OCI-LY7 (cell line): ENCODE measurements around the gene DHX34. TPM values are rescaled to one million over a fixed set of nuclear protein-coding genes. Genes with fewer than 3 reads are reported as not detected.

ENCODE experiments used
- BruUV-seq: library from RNA; stranded (reverse); fragments of 400-500 nt; replicated peaks from 2 replicates; lab custom pipeline; 2021; lab: Mats Ljungman, UMichigan
- CTCF ChIA-PET: fragments of 300-600 bp; sonication (Branson Sonifier 250); formaldehyde crosslinking; loops from one replicate; lab custom pipeline; 2022; ENCODE audit warnings: antibody characterized with exemption; ENCODE audit not compliant: unreplicated experiment; lab: Charles Lee
- POLR2A ChIA-PET: fragments of 300-600 bp; sonication (Branson Sonifier 250); formaldehyde crosslinking; loops from one replicate; lab custom pipeline; 2022; ENCODE audit warnings: antibody characterized with exemption; lab: Charles Lee
- DNase-seq: peaks from one replicate; pipeline ENCODE4 v3.0.0-alpha.2; 2015; ENCODE audit warnings: low spot score
- H2AFZ ChIP-seq: fragments of 200-600 bp; sonication (generic), shearing (Covaris generic); 2 replicates; pipeline ENCODE4 v1.6.1; 2014; ENCODE audit warnings: mild to moderate bottlenecking, antibody characterized with exemption, low read length, moderate library complexity
- H3K27ac ChIP-seq: fragments of 200-600 bp; sonication (generic); 2 replicates; pipeline ENCODE4 v1.5.1; 2014; ENCODE audit warnings: mixed run types, low read depth, mild to moderate bottlenecking, moderate library complexity, low read length, inconsistent platforms; ENCODE audit not compliant: poor library complexity, severe bottlenecking
- H3K36me3 ChIP-seq: fragments of 200-600 bp; sonication (generic); 2 replicates; pipeline ENCODE4 v1.6.1; 2014; ENCODE audit warnings: mild to moderate bottlenecking, antibody characterized with exemption, low read length, moderate library complexity, mixed read lengths; ENCODE audit not compliant: insufficient read depth
- H3K4me1 ChIP-seq: fragments of 200-600 bp; sonication (generic); 2 replicates; pipeline ENCODE4 v1.5.1; 2014; ENCODE audit warnings: mild to moderate bottlenecking, low read length; ENCODE audit not compliant: insufficient read depth, poor library complexity, severe bottlenecking
- H3K4me2 ChIP-seq: fragments of 200-600 bp; sonication (generic); 2 replicates; pipeline ENCODE4 v1.6.1; 2014; ENCODE audit warnings: mild to moderate bottlenecking, low read length
- H3K4me3 ChIP-seq: fragments of 200-600 bp; sonication (generic); 2 replicates; pipeline ENCODE4 v1.5.1; 2014; ENCODE audit warnings: mild to moderate bottlenecking, low read depth, low read length; ENCODE audit not compliant: poor library complexity, severe bottlenecking
- H3K79me2 ChIP-seq: fragments of 200-600 bp; sonication (generic); 2 replicates; pipeline ENCODE4 v1.6.1; 2016; ENCODE audit warnings: low read depth, mild to moderate bottlenecking, low read length, moderate library complexity, mixed read lengths; ENCODE audit not compliant: insufficient read depth
- H3K9me2 ChIP-seq: fragments of 200-600 bp; sonication (generic); 2 replicates; pipeline ENCODE4 v1.6.1; 2016; ENCODE audit warnings: mild to moderate bottlenecking, low read length, mixed read lengths; ENCODE audit not compliant: insufficient read depth
- H3K9me3 ChIP-seq: fragments of 200-600 bp; sonication (generic); 2 replicates; pipeline ENCODE4 v1.6.1; 2014; ENCODE audit warnings: mild to moderate bottlenecking, mixed run types, low read length, mixed read lengths
- H4K20me1 ChIP-seq: fragments of 200-600 bp; sonication (generic); 2 replicates; pipeline ENCODE4 v1.6.1; 2014; ENCODE audit warnings: mild to moderate bottlenecking, antibody characterized with exemption, low read length, moderate library complexity, mixed read lengths; ENCODE audit not compliant: insufficient read depth
- EZH2phosphoT487 ChIP-seq: fragments of 200-600 bp; sonication (generic); IDR thresholded peaks from 2 replicates; pipeline ENCODE4 v1.6.1; 2018; ENCODE audit warnings: low read depth, borderline replicate concordance, mild to moderate bottlenecking, mixed run types, antibody characterized with exemption, low read length, moderate library complexity, mixed read lengths
- intact Hi-C: fragments of 100-400 bp; cut with micrococcal nuclease; formaldehyde crosslinking; loops from one replicate; pipeline ENCODE4 v1.10.0; 2022; ENCODE audit not compliant: unreplicated experiment
- total RNA-seq, 2 experiments: library from RNA; depleted of rRNA in 1 of 2; stranded (reverse); fragments of >200 nt in 1 of 2; shearing (Covaris generic) in 1 of 2; gene quantifications; 2 replicates each; pipeline ENCODE4 v1.2.3, GENCODE V29; 2014 to 2022
- TF ChIP-seq, protein P1 (sequence below): fragments of 200-600 bp; sonication (generic); conservative IDR thresholded peaks from 2 replicates; pipeline ENCODE4 v1.5.1; 2014; ENCODE audit warnings: mild to moderate bottlenecking, antibody characterized with exemption, low read length, moderate library complexity, mixed read lengths

DHX34 gene
- total RNA-seq, 2 experiments from 2014 or later, result 19.7 to 32.2 TPM

DNA sequence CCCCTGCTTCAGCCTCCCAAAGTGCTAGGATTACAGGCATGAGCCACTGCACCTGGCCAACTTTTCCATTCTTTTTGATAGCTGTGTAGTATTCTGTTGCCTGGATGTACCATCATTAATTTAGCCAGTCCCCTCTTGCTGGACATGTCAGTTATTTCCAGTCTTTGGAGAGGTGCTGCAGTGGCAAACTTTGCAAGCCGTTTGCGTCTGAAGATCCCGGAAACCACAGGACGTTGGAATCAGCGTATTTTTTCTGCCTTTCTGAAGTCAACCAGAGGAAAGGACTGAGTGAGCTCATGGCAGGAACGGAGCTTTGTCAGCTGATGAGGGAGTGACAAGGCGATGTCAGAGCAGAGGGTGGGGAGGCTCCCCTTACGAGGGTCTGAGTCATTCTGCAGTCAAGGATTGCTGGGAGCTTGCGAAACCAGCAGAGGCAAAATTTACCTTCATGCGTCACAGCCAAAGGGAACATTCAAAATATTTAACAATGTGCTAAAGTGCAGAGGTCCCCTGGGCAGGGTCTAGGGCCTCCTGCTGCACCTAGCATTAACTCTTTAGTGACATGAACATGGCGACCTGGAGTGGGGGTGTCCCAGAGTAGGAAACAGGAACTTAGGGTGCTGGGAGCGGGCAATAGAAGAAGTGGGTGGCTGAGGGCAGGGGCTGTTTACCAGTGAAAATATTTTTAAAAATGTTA is 33.8 kb upstream of the DHX34 start:
- no peaks in the 10 kb centered on the region for H3K36me3 ChIP-seq
- CTCF ChIA-PET, result no interaction called here
- H3K4me2 ChIP-seq, result no peak overlapping the region
- H3K79me2 ChIP-seq, result no peaks in the 10 kb centered on the region
- no peak overlapping the region for H3K4me3 ChIP-seq
- intact Hi-C loops, result no loop called here
- H3K27ac ChIP-seq, result no peak overlapping the region
- POLR2A ChIA-PET, result interaction anchor here (0.6 kb wide), 1 partner anchor 114 kb away, joined by 4 read pairs; no protein-coding TSS in a partner anchor
- no peaks in the 10 kb centered on the region for H3K9me3 ChIP-seq
- H4K20me1 ChIP-seq, result no peaks in the 10 kb centered on the region
- TF ChIP-seq, protein P1, sequence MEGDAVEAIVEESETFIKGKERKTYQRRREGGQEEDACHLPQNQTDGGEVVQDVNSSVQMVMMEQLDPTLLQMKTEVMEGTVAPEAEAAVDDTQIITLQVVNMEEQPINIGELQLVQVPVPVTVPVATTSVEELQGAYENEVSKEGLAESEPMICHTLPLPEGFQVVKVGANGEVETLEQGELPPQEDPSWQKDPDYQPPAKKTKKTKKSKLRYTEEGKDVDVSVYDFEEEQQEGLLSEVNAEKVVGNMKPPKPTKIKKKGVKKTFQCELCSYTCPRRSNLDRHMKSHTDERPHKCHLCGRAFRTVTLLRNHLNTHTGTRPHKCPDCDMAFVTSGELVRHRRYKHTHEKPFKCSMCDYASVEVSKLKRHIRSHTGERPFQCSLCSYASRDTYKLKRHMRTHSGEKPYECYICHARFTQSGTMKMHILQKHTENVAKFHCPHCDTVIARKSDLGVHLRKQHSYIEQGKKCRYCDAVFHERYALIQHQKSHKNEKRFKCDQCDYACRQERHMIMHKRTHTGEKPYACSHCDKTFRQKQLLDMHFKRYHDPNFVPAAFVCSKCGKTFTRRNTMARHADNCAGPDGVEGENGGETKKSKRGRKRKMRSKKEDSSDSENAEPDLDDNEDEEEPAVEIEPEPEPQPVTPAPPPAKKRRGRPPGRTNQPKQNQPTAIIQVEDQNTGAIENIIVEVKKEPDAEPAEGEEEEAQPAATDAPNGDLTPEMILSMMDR, result no peak
- no peak for TF ChIP-seq EZH2phosphoT487
- no peaks in the 10 kb centered on the region for H3K9me2 ChIP-seq
- DNase-seq, result no peak
- no peaks in the 10 kb centered on the region for H3K4me1 ChIP-seq
- no peak overlapping the region for H2AFZ ChIP-seq
- BruUV-seq, result no TSS peak

GRCh38 chr19:47316513-47316912 is 32.6 kb upstream of the DHX34 start:
- H2AFZ ChIP-seq, result no peak overlapping the region
- POLR2A ChIA-PET, result interaction anchor here (0.7 kb wide), 1 partner anchor 252 kb away, joined by 3 read pairs; no protein-coding TSS in a partner anchor

More at GRCh38 chr19:47316513-47316912, 32.6 kb upstream of the DHX34 start:
- Histone ChIP-seq H3K79me2 (no peaks in the 10 kb centered on the region), H3K9me2 (no peaks in the 10 kb centered on the region), H3K4me1 (no peaks in the 10 kb centered on the region), H3K4me3 (no peak overlapping the region), H3K9me3 (no peaks in the 10 kb centered on the region), H3K4me2 (no peak overlapping the region), H4K20me1 (no peaks in the 10 kb centered on the region), H3K36me3 (no peaks in the 10 kb centered on the region), H3K27ac (no peak overlapping the region)
- CTCF ChIA-PET, result interaction anchor here (0.6 kb wide), 1 partner anchor 20 kb away, joined by 5 read pairs; no protein-coding TSS in a partner anchor
- no TSS peak for BruUV-seq
- TF ChIP-seq EZH2phosphoT487, result no peak
- TF ChIP-seq, protein P1, result no peak
- DNase-seq, result no peak
- intact Hi-C loops, result no loop called here
